SK-N-SH (cell line): ENCODE data around the gene MACROD1. TPM values are rescaled to one million over a fixed set of nuclear protein-coding genes. Genes with fewer than 3 reads are reported as not detected.

Experiments used
- CTCF ChIA-PET: fragments of 300-600, 350-600 bp; formaldehyde crosslinking; extraction: SDS; loops from one replicate; lab custom pipeline; 2021; lab: Yijun Ruan, JAX
- POLR2A ChIA-PET: fragments of 350-600 bp; sonication (Branson Sonifier 250); formaldehyde crosslinking; extraction: SDS; loops from one replicate; lab custom pipeline; 2020; ENCODE audit warnings: antibody characterized with exemption, inconsistent platforms; lab: Yijun Ruan, JAX
- DNase-seq: peaks from one replicate; pipeline ENCODE4 v3.0.0; 2012
- H2AFZ ChIP-seq: fragments of 200-600 bp; sonication (generic); 2 replicates; pipeline ENCODE4 v1.8.1; 2016; ENCODE audit warnings: antibody characterized with exemption, mild to moderate bottlenecking, low read depth
- H3F3A ChIP-seq: fragments of 200-600 bp; sonication (generic); replicated peaks from 2 replicates; pipeline ENCODE3; 2016; ENCODE audit warnings: antibody characterized with exemption, mild to moderate bottlenecking; ENCODE audit not compliant: insufficient read depth
- H3K27ac ChIP-seq, 2 experiments: fragments of 200-500 bp in 1 of 2; fragments of 200-600 bp in 1 of 2; sonication (Bioruptor generic) in 1 of 2; sonication (generic), shearing (Covaris generic) in 1 of 2; 2 replicates each; pipeline versions ENCODE4 v1.5.1 to v1.6.1; 2014 to 2016; ENCODE audit warnings: low read depth in 2 of 2, inconsistent platforms in 1 of 2, low read length in 1 of 2, mild to moderate bottlenecking in 1 of 2, mixed read lengths in 1 of 2
- H3K27me3 ChIP-seq: fragments of 200-600 bp; sonication (generic), shearing (Covaris generic); 2 replicates; pipeline ENCODE4 v1.6.1; 2016; ENCODE audit warnings: mixed run types; ENCODE audit not compliant: insufficient read depth
- H3K36me3 ChIP-seq, 2 experiments: fragments of 200-500 bp in 1 of 2; fragments of 200-600 bp in 1 of 2; sonication (Bioruptor generic) in 1 of 2; sonication (generic) in 1 of 2; replicated peaks in 1 of 2; 2 replicates each; pipeline versions ENCODE3 to v1.5.1; 2014 to 2016; ENCODE audit warnings: low read length in 1 of 2, mild to moderate bottlenecking in 1 of 2; ENCODE audit not compliant: insufficient read depth in 2 of 2, control insufficient read depth in 1 of 2
- H3K4me1 ChIP-seq, 2 experiments: fragments of 200-500 bp in 1 of 2; fragments of 200-600 bp in 1 of 2; sonication (Bioruptor generic) in 1 of 2; sonication (generic), shearing (Covaris generic) in 1 of 2; 2 replicates each; pipeline versions ENCODE4 v1.5.1 to v1.6.1; 2014 to 2016; ENCODE audit warnings: low read depth in 1 of 2, low read length in 1 of 2, mixed run types in 1 of 2; ENCODE audit not compliant: insufficient read depth in 2 of 2, control insufficient read depth in 1 of 2
- H3K4me2 ChIP-seq: fragments of 200-600 bp; sonication (generic), shearing (Covaris generic); 2 replicates; pipeline ENCODE4 v1.6.1; 2017; ENCODE audit warnings: mixed run types
- H3K4me3 ChIP-seq, 2 experiments: fragments of 200-500 bp in 1 of 2; fragments of 200-600 bp in 1 of 2; sonication (Bioruptor generic) in 1 of 2; sonication (generic), shearing (Covaris generic) in 1 of 2; 2 replicates each; pipeline versions ENCODE4 v1.5.1 to v1.8.1; 2014 to 2016; ENCODE audit warnings: low read depth in 2 of 2, inconsistent platforms in 1 of 2, low read length in 1 of 2, mild to moderate bottlenecking in 1 of 2, mixed read lengths in 1 of 2, moderate library complexity in 1 of 2
- H3K79me2 ChIP-seq: fragments of 200-600 bp; sonication (generic); 2 replicates; pipeline ENCODE4 v1.8.1; 2017; ENCODE audit warnings: mild to moderate bottlenecking; ENCODE audit not compliant: insufficient read depth
- H3K9ac ChIP-seq: fragments of 200-600 bp; sonication (generic); 2 replicates; pipeline ENCODE4 v1.6.1; 2017; ENCODE audit warnings: mixed run types
- H3K9me2 ChIP-seq: fragments of 200-600 bp; sonication (generic); 2 replicates; pipeline ENCODE4 v1.6.1; 2017; ENCODE audit warnings: mixed run types
- H3K9me3 ChIP-seq: fragments of 200-600 bp; sonication (generic); 2 replicates; pipeline ENCODE4 v1.6.1; 2017; ENCODE audit warnings: mixed run types, mild to moderate bottlenecking, moderate library complexity
- H4K20me1 ChIP-seq: fragments of 200-600 bp; sonication (generic); 2 replicates; pipeline ENCODE4 v1.6.1; 2017; ENCODE audit warnings: mild to moderate bottlenecking, mixed run types; ENCODE audit not compliant: insufficient read depth
- CHD2 ChIP-seq: fragments of 150-350 bp; IDR thresholded peaks from 2 replicates; pipeline ENCODE4 v1.6.1; 2018; ENCODE audit warnings: low read length; ENCODE audit not compliant: partially characterized antibody
- CTCF ChIP-seq: fragments of 200-600 bp; sonication (generic); IDR thresholded peaks from 2 replicates; pipeline ENCODE4 v1.6.1; 2017; ENCODE audit warnings: antibody characterized with exemption, mild to moderate bottlenecking, moderate library complexity
- EP300 ChIP-seq, 2 experiments: IDR thresholded peaks; 2 replicates each; pipeline versions ENCODE4 v1.4.0 to v1.6.1; 2012; ENCODE audit warnings: borderline replicate concordance in 1 of 2, low read depth in 1 of 2, low read length in 1 of 2
- FOSL2 ChIP-seq: IDR thresholded peaks from 2 replicates; pipeline ENCODE4 v1.4.0; 2012; ENCODE audit warnings: low read depth, mild to moderate bottlenecking, moderate library complexity, borderline replicate concordance
- FOXJ3 ChIP-seq: sonication (generic); formaldehyde crosslinking; IDR thresholded peaks from 2 replicates; pipeline ENCODE4 v1.5.1; 2020; ENCODE audit warnings: mild to moderate bottlenecking, missing genetic modification reagents
- GATA2 ChIP-seq: sonication (generic); formaldehyde crosslinking; IDR thresholded peaks from 2 replicates; pipeline ENCODE4 v1.5.0; 2020; ENCODE audit warnings: mild to moderate bottlenecking, missing genetic modification reagents
- MXI1 ChIP-seq: IDR thresholded peaks from 2 replicates; pipeline ENCODE4 v1.6.1; 2012; ENCODE audit warnings: mild to moderate bottlenecking, low read depth, low read length, improper control_type of control experiment
- NRF1 ChIP-seq: IDR thresholded peaks from 2 replicates; pipeline ENCODE4 v1.6.1; 2012; ENCODE audit warnings: low read depth, mild to moderate bottlenecking, low read length
- PBX3 ChIP-seq: IDR thresholded peaks from 2 replicates; pipeline ENCODE4; 2012
- RAD21 ChIP-seq: IDR thresholded peaks from 2 replicates; pipeline ENCODE4 v1.6.1; 2012; ENCODE audit warnings: mild to moderate bottlenecking, low read length
- RCOR1 ChIP-seq: fragments of 150-350 bp; IDR thresholded peaks from 2 replicates; pipeline ENCODE4 v1.6.1; 2017; ENCODE audit warnings: antibody characterized with exemption, low read length
- RFX5 ChIP-seq: IDR thresholded peaks from 2 replicates; pipeline ENCODE4 v1.6.1; 2012; ENCODE audit warnings: mild to moderate bottlenecking, improper control_type of control experiment, low read length
- RXRA ChIP-seq: IDR thresholded peaks from 2 replicates; pipeline ENCODE4 v1.4.0; 2012; ENCODE audit warnings: low read depth, mild to moderate bottlenecking, borderline replicate concordance
- WGBS: methylation state at CpG from one replicate; pipeline ENCODE4 v1.1.6; 2017; ENCODE audit warnings: low lambda C conversion rate; 5-methylcytosine and 5-hydroxymethylcytosine counted together
- polyA plus RNA-seq, 3 experiments: library from polyadenylated mRNA; depleted of rRNA; stranded (reverse); fragments of >200 nt; gene quantifications; 2 replicates each; pipeline ENCODE4 v1.2.3, GENCODE V29; 2012

MACROD1 gene
- polyA plus RNA-seq, 1 of the 3 experiments (the other 2 are of a cell fraction) = 49.1 TPM

- no peaks in the 10 kb centered on the region for H3K27me3 ChIP-seq
- no peaks in the 10 kb centered on the region for H3K36me3 ChIP-seq
- H3K9ac ChIP-seq = no peak overlapping the region
- DNase-seq = peak; percentile 89
- peak overlapping the region in 1 of 2 experiments; percentile 93; a peak in 2 of 4 replicates for H3K27ac ChIP-seq
- H4K20me1 ChIP-seq = no peaks in the 10 kb centered on the region
- H3K79me2 ChIP-seq = peaks cover 1% of the 10 kb centered on the region; the same call in 1 of the 2 replicates
- H3K4me2 ChIP-seq = no peak overlapping the region
- 92% methylated on average over 36 of the region's 41 CpGs for WGBS
- no peak overlapping the region for H3K4me3 ChIP-seq
- POLR2A ChIA-PET = interaction anchor here (1.1 to 1.2 kb wide), 2 partner anchors 12 to 14 kb away, joined by 3 read pairs; no protein-coding TSS in a partner anchor
- H3K9me2 ChIP-seq = no peaks in the 10 kb centered on the region
- TF ChIP-seq GATA2 = peak; percentile 58; the same call in 1 of the 2 replicates
- TF ChIP-seq NRF1 = no peak
- TF ChIP-seq RCOR1 = peak; percentile 54; the same call in 1 of the 2 replicates
- no peak for TF ChIP-seq CTCF
- TF ChIP-seq RFX5 = no peak
- peak; percentile 65 for TF ChIP-seq CHD2
- TF ChIP-seq FOSL2 = no peak
- TF ChIP-seq FOXJ3 = peak; percentile 67; the same call in 1 of the 2 replicates
- TF ChIP-seq RAD21 = peak; percentile 23; the same call in 1 of the 2 replicates
- no peak for TF ChIP-seq PBX3
- peak in 1 of 2 experiments; percentile 89; a peak in 2 of 4 replicates for TF ChIP-seq EP300 (IDR thresholded peaks at IDR 0.05; ENCODE audit: borderline replicate concordance in 1 of 2, low read depth in 1 of 2, low read length in 1 of 2)
- TF ChIP-seq RXRA = no peak
- peak; percentile 54; the same call in 1 of the 2 replicates for TF ChIP-seq MXI1
- CTCF ChIA-PET = interaction anchor here (0.7 to 14.5 kb wide), 15 partner anchors 13 to 171 kb away, joined by 3 to 207 read pairs (median 4); partner anchors contain the start of genes COX8A and FLRT1
- no peak overlapping the region for H2AFZ ChIP-seq
- H3F3A ChIP-seq = peaks cover 3% of the 10 kb centered on the region
- no peaks in the 10 kb centered on the region for H3K9me3 ChIP-seq
- peaks cover 0 to 77% of the 10 kb centered on the region in 2 experiments; a peak in 2 of 4 replicates for H3K4me1 ChIP-seq
Observed at GRCh38 chr11:64144587-64145472, 21.1 kb downstream of the MACROD1 start.
